Esophagus squamous epithelium (tissue), 4 donors: ENCODE data around the gene NAPB.
"Not testable (repeated sequence)": the region's sequence is repeated elsewhere in the genome, so short reads cannot be mapped to it uniquely, and the experiment has no call there.

Experiments
- POLR2A ChIP-seq, 4 donors: fragments of 450-650 bp; IDR thresholded peaks; one replicate each; pipeline ENCODE4 v1.6.1; 2017; ENCODE audit warnings: antibody characterized with exemption in 4 of 4, mild to moderate bottlenecking in 4 of 4, moderate library complexity in 3 of 4
- TF ChIP-seq, protein P1 (sequence below), 6 experiments: fragments of 450-650 bp in 4 of 6; fragments of 200-600 bp in 2 of 6; sonication (generic) in 2 of 6; IDR thresholded peaks; one replicate each; pipeline ENCODE4 v1.5.1; 2016 to 2019; ENCODE audit warnings: antibody characterized with exemption in 6 of 6, mild to moderate bottlenecking in 4 of 6, moderate library complexity in 4 of 6

DNA sequence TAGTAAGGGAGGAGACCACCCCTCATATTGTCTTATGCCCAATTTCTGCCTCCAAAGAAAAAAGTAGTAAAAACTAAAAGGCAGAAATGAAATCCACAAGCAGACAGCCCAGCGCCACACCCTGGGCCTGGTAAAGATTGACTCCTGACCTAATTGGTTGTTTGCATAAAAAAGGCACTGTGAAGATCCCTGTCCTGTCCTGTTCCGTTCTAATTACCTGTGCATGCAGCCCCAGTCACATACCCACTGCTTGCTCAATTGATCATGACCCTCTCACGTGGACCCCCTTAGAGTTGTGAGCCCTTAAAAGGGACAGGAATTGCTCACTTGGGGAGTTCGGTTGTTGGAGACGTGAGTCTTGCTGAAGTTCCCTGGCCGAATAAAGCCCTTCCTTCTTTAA is 72.8 kb downstream of the NAPB start:
- TF ChIP-seq, protein P1, sequence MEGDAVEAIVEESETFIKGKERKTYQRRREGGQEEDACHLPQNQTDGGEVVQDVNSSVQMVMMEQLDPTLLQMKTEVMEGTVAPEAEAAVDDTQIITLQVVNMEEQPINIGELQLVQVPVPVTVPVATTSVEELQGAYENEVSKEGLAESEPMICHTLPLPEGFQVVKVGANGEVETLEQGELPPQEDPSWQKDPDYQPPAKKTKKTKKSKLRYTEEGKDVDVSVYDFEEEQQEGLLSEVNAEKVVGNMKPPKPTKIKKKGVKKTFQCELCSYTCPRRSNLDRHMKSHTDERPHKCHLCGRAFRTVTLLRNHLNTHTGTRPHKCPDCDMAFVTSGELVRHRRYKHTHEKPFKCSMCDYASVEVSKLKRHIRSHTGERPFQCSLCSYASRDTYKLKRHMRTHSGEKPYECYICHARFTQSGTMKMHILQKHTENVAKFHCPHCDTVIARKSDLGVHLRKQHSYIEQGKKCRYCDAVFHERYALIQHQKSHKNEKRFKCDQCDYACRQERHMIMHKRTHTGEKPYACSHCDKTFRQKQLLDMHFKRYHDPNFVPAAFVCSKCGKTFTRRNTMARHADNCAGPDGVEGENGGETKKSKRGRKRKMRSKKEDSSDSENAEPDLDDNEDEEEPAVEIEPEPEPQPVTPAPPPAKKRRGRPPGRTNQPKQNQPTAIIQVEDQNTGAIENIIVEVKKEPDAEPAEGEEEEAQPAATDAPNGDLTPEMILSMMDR (IDR thresholded peaks at IDR 0.05) = not testable (repeated sequence)
- TF ChIP-seq POLR2A (IDR thresholded peaks at IDR 0.05) = not testable (repeated sequence)
